Endothelial cell of umbilical vein (primary cell): ENCODE measurements around the gene NUDT17. TPM values are rescaled to one million over a fixed set of nuclear protein-coding genes. Genes with fewer than 3 reads are reported as not detected.
A peak's percentile ranks its signal among the peaks of the same experiment; 100 is the strongest.

Experiments used
- BruUV-seq: library from RNA; stranded (reverse); fragments of 400-500 nt; replicated peaks from 2 replicates; lab custom pipeline; 2021; lab: Mats Ljungman, UMichigan
- CTCF ChIA-PET: fragments of 300-600, 350-600 bp; sonication (Branson Sonifier 250); formaldehyde crosslinking; loops from one replicate; lab custom pipeline; 2021; ENCODE audit warnings: antibody characterized with exemption, inconsistent platforms; lab: Charles Lee
- POLR2A ChIA-PET: fragments of 300-600, 350-600 bp; sonication (Branson Sonifier 250); formaldehyde crosslinking; loops from one replicate; lab custom pipeline; 2021; ENCODE audit warnings: antibody characterized with exemption, inconsistent platforms; lab: Charles Lee
- DNase-seq: peaks from one replicate; pipeline ENCODE4 v3.0.0-alpha.2; 2011; ENCODE audit warnings: low read depth, low spot score
- FAIRE-seq: peaks from 2 replicates; lab custom pipeline; 2011; peaks lifted over from hg19 to GRCh38; lab: Jason Lieb, UNC
- H2AFZ ChIP-seq: 2 replicates; pipeline ENCODE4 v1.6.0; 2012; ENCODE audit warnings: low read depth, low read length, control low read depth, inconsistent platforms
- H3K27ac ChIP-seq: 2 replicates; pipeline ENCODE4 v1.5.1; 2011; ENCODE audit warnings: low read depth, mild to moderate bottlenecking, control low read depth, low read length, moderate library complexity; ENCODE audit not compliant: insufficient read depth
- H3K27me3 ChIP-seq, 2 experiments: 2 replicates each; pipeline versions ENCODE4 v1.6.0 to v1.6.1; 2011; ENCODE audit warnings: low read length in 2 of 2, mixed read lengths in 1 of 2; ENCODE audit not compliant: control insufficient read depth in 2 of 2, insufficient read depth in 2 of 2
- H3K36me3 ChIP-seq, 2 experiments: 2 replicates in 1 of 2; 3 replicates in 1 of 2; pipeline ENCODE4 v1.5.1; 2011; ENCODE audit warnings: low read length in 2 of 2, mild to moderate bottlenecking in 1 of 2, moderate library complexity in 1 of 2; ENCODE audit not compliant: control insufficient read depth in 2 of 2, insufficient read depth in 2 of 2; ENCODE audit errors: extremely low read depth in 1 of 2
- H3K4me1 ChIP-seq: 3 replicates; pipeline ENCODE4 v1.5.1; 2011; ENCODE audit warnings: mild to moderate bottlenecking, low read length; ENCODE audit not compliant: control insufficient read depth, insufficient read depth; ENCODE audit errors: extremely low read depth
- H3K4me2 ChIP-seq: 2 replicates; pipeline ENCODE4 v1.6.1; 2011; ENCODE audit warnings: low read length, control low read depth, mixed read lengths; ENCODE audit not compliant: insufficient read depth
- H3K4me3 ChIP-seq, 3 experiments: fragments of 200-600 bp in 1 of 3; sonication (generic), shearing (Covaris generic) in 1 of 3; replicated peaks in 1 of 3; 2 replicates each; pipeline ENCODE4 v1.5.1; 2011 to 2016; ENCODE audit warnings: control low read depth in 3 of 3, low read length in 3 of 3, mild to moderate bottlenecking in 2 of 3, inconsistent platforms in 1 of 3, low read depth in 1 of 3, moderate library complexity in 1 of 3; ENCODE audit not compliant: insufficient read depth in 1 of 3
- H3K79me2 ChIP-seq: 2 replicates; pipeline ENCODE4 v1.6.0; 2012; ENCODE audit warnings: low read length, inconsistent platforms; ENCODE audit not compliant: control insufficient read depth, insufficient read depth
- H3K9ac ChIP-seq: replicated peaks from 2 replicates; pipeline ENCODE3; 2011; ENCODE audit warnings: low read length, control low read depth; ENCODE audit not compliant: insufficient read depth; ENCODE audit errors: extremely low read depth
- H3K9me1 ChIP-seq: replicated peaks from 3 replicates; pipeline ENCODE4 v1.6.0; 2011; ENCODE audit warnings: mild to moderate bottlenecking, low read length; ENCODE audit not compliant: control insufficient read depth, insufficient read depth; ENCODE audit errors: extremely low read depth
- H3K9me3 ChIP-seq: replicated peaks from 2 replicates; pipeline ENCODE4 v1.5.1; 2012; ENCODE audit warnings: low read length, inconsistent platforms; ENCODE audit not compliant: control insufficient read depth, insufficient read depth
- H4K20me1 ChIP-seq: replicated peaks from 2 replicates; pipeline ENCODE3; 2011; ENCODE audit warnings: mild to moderate bottlenecking, low read length; ENCODE audit not compliant: control insufficient read depth, insufficient read depth; ENCODE audit errors: extremely low read depth
- EZH2 ChIP-seq: IDR thresholded peaks from 2 replicates; pipeline ENCODE4 v1.6.1; 2012; ENCODE audit warnings: borderline replicate concordance, low read depth, mild to moderate bottlenecking, moderate library complexity, low read length, inconsistent platforms; ENCODE audit not compliant: severe bottlenecking
- FOS ChIP-seq: IDR thresholded peaks from 2 replicates; pipeline ENCODE4 v1.6.1; 2011; ENCODE audit warnings: mild to moderate bottlenecking, low read length, moderate library complexity, borderline replicate concordance; ENCODE audit not compliant: insufficient read depth
- GATA2 ChIP-seq: IDR thresholded peaks from 2 replicates; pipeline ENCODE4 v1.7.0; 2011; ENCODE audit warnings: low read depth, mild to moderate bottlenecking, moderate library complexity, mixed read lengths, low read length; ENCODE audit not compliant: insufficient read length, insufficient read depth
- JUN ChIP-seq: IDR thresholded peaks from 2 replicates; pipeline ENCODE4 v1.6.1; 2011; ENCODE audit warnings: borderline replicate concordance, low read depth; ENCODE audit not compliant: insufficient read length, insufficient read depth
- MYC ChIP-seq: IDR thresholded peaks from one replicate; pipeline ENCODE4 v1.6.1; 2011; ENCODE audit warnings: mild to moderate bottlenecking, low read depth, low read length
- POLR2A ChIP-seq: IDR thresholded peaks from 2 replicates; pipeline ENCODE4 v1.6.1; 2012; ENCODE audit warnings: low read depth, mild to moderate bottlenecking, control low read depth, low read length
- POLR2AphosphoS5 ChIP-seq: IDR thresholded peaks from 2 replicates; pipeline ENCODE4 v1.6.1; 2012; ENCODE audit warnings: low read depth, mild to moderate bottlenecking, control low read depth, low read length, moderate library complexity; ENCODE audit not compliant: insufficient read depth
- dilution Hi-C: fragments of 300-500 bp; cut with MboI; formaldehyde crosslinking; loops from one replicate; pipeline ENCODE4 v1.15.0; 2019; ENCODE audit warnings: low sequenced_read_pairs; ENCODE audit not compliant: extremely low pct_ligation_motif_present
- intact Hi-C: fragments of 100-400 bp; cut with micrococcal nuclease; formaldehyde crosslinking; loops from one replicate; pipeline ENCODE4 v1.10.0; 2022
- polyA plus RNA-seq, 4 experiments: library from polyadenylated mRNA; depleted of rRNA in 3 of 4; stranded (reverse) in 3 of 4; unstranded in 1 of 4; fragments of >200 nt; gene quantifications; 2 replicates each; pipeline versions ENCODE4 v1.2.1 to v1.2.3, GENCODE V29; 2011 to 2012; ENCODE audit warnings: missing spikeins in 1 of 4
- total RNA-seq: library from RNA; stranded (reverse); gene quantifications from 2 replicates; pipeline ENCODE4 v1.2.3, GENCODE V29; 2021
- TF ChIP-seq, protein P1 (sequence below), 2 donors: IDR thresholded peaks; 1 replicate in 1 of 2; 2 replicates in 1 of 2; pipeline ENCODE4 v1.5.1; 2011; ENCODE audit warnings: low read length in 2 of 2, mild to moderate bottlenecking in 2 of 2, moderate library complexity in 2 of 2, control low read depth in 1 of 2, inconsistent platforms in 1 of 2, low read depth in 1 of 2; ENCODE audit not compliant: insufficient read depth in 1 of 2; ENCODE audit errors: extremely low read depth in 1 of 2
- TF ChIP-seq, protein P2 (sequence below): IDR thresholded peaks from 2 replicates; pipeline ENCODE4 v1.6.1; 2011; ENCODE audit not compliant: insufficient read depth, insufficient read length

NUDT17 gene
- total and polyA plus RNA-seq, 2 donors (not counting 3 experiments of a cell fraction or from before 2014, with no cell fraction given) = 3.6 to 9.0 TPM

DNA sequence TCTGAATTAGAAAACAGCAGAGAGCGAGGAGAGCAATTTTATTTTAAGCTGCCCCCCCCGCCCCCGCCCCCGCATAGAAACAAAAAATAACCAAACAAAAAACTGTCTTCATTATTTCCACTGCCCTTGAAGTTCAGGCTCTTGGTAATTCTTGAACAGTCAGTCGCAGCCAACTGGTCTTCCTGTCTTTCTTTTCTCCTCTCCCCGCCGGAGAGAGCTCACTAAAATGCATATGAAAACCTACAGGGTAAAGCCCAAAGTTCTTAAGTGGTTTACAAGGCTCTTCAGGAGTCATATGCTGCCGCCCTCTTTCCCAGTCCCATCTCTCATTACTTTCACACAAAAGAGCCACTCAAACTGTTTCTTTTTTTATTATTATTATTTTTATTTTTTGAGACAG, 41.4 kb downstream of the NUDT17 start:
- Histone ChIP-seq H3K27me3 (no peaks in the 10 kb centered on the region), H2AFZ (peak overlapping the region; percentile 49), H3K79me2 (no peaks in the 10 kb centered on the region), H3K9me1 (no peaks in the 10 kb centered on the region), H3K4me3 (no peak overlapping the region), H3K4me2 (no peak overlapping the region), H3K9ac (no peak overlapping the region), H3K36me3 (no peaks in the 10 kb centered on the region), H3K4me1 (peaks cover 33% of the 10 kb centered on the region), H3K27ac (no peak overlapping the region), H3K9me3 (no peaks in the 10 kb centered on the region), H4K20me1 (no peaks in the 10 kb centered on the region)
- DNase-seq = peak; percentile 23
- BruUV-seq = no TSS peak
- dilution Hi-C loops (no loop called here), intact Hi-C loops (no loop called here)
- no peak for TF ChIP-seq EZH2
- TF ChIP-seq, protein P1, sequence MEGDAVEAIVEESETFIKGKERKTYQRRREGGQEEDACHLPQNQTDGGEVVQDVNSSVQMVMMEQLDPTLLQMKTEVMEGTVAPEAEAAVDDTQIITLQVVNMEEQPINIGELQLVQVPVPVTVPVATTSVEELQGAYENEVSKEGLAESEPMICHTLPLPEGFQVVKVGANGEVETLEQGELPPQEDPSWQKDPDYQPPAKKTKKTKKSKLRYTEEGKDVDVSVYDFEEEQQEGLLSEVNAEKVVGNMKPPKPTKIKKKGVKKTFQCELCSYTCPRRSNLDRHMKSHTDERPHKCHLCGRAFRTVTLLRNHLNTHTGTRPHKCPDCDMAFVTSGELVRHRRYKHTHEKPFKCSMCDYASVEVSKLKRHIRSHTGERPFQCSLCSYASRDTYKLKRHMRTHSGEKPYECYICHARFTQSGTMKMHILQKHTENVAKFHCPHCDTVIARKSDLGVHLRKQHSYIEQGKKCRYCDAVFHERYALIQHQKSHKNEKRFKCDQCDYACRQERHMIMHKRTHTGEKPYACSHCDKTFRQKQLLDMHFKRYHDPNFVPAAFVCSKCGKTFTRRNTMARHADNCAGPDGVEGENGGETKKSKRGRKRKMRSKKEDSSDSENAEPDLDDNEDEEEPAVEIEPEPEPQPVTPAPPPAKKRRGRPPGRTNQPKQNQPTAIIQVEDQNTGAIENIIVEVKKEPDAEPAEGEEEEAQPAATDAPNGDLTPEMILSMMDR (IDR thresholded peaks at IDR 0.05; ENCODE audit: extremely low read depth in 1 of 2, insufficient read depth in 1 of 2, low read depth in 1 of 2, low read length in 2 of 2) = no peak
- TF ChIP-seq JUN = no peak
- POLR2A ChIA-PET = interaction anchor here (0.7 kb wide), 1 partner anchor 13 kb away, joined by 3 read pairs; no protein-coding TSS in a partner anchor
- CTCF ChIA-PET = interaction anchor here (3.1 to 8.9 kb wide), 2 partner anchors 28 to 40 kb away, joined by 21 to 152 read pairs; partner anchors contain the start of genes NUDT17 and PIAS3
- no peak for FAIRE-seq

DNA sequence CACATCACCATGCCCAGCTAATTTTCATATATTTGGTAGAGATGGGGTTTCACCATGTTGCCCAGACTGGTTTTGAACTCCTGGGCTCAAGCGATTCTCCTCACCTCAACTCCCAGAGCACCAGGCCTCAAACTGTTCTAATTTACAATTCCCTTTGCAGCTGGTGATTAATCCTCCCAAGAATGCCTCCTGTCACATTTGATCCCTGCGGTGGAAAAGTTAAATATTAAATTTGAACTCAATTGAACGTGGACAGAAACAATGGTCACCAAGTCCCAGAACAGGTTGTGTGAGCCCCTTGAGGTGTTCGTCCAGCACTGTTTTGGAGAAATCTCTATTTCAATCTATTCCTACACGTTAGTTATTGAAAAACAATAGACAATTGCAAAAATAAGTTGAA, 42.2 kb downstream of the NUDT17 start:
- Histone ChIP-seq H3K9ac (no peak overlapping the region), H3K9me3 (no peaks in the 10 kb centered on the region), H3K4me2 (no peak overlapping the region), H3K4me1 (peaks cover 37% of the 10 kb centered on the region), H2AFZ (no peak overlapping the region), H3K27ac (no peak overlapping the region), H3K79me2 (no peaks in the 10 kb centered on the region), H3K27me3 (no peaks in the 10 kb centered on the region), H3K36me3 (no peaks in the 10 kb centered on the region), H3K4me3 (no peak overlapping the region), H3K9me1 (no peaks in the 10 kb centered on the region), H4K20me1 (no peaks in the 10 kb centered on the region)
- DNase-seq (no peak), FAIRE-seq (no peak)
- dilution Hi-C loops = no loop called here
- BruUV-seq = no TSS peak
- ChIA-PET POLR2A (no interaction called here), CTCF (interaction anchor here (0.6 to 8.9 kb wide), 3 partner anchors 20 to 41 kb away, joined by 3 to 152 read pairs (median 21); partner anchors contain the start of genes NUDT17 and PIAS3)
- intact Hi-C loops = no loop called here
- TF ChIP-seq JUN = no peak
- no peak for TF ChIP-seq EZH2
- no peak for TF ChIP-seq GATA2
- no peak for TF ChIP-seq MYC
- TF ChIP-seq POLR2AphosphoS5 = no peak
- TF ChIP-seq, protein P1 (IDR thresholded peaks at IDR 0.05; ENCODE audit: extremely low read depth in 1 of 2, insufficient read depth in 1 of 2, low read depth in 1 of 2, low read length in 2 of 2) = no peak
- TF ChIP-seq, protein P2, sequence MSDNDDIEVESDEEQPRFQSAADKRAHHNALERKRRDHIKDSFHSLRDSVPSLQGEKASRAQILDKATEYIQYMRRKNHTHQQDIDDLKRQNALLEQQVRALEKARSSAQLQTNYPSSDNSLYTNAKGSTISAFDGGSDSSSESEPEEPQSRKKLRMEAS = no peak
- TF ChIP-seq FOS = no peak
- TF ChIP-seq POLR2A = no peak
